ENCODE measurements around the gene CIBAR2.
A peak's percentile ranks its signal among the peaks of the same experiment; 100 is the strongest.

The CIBAR2 gene

DNA sequence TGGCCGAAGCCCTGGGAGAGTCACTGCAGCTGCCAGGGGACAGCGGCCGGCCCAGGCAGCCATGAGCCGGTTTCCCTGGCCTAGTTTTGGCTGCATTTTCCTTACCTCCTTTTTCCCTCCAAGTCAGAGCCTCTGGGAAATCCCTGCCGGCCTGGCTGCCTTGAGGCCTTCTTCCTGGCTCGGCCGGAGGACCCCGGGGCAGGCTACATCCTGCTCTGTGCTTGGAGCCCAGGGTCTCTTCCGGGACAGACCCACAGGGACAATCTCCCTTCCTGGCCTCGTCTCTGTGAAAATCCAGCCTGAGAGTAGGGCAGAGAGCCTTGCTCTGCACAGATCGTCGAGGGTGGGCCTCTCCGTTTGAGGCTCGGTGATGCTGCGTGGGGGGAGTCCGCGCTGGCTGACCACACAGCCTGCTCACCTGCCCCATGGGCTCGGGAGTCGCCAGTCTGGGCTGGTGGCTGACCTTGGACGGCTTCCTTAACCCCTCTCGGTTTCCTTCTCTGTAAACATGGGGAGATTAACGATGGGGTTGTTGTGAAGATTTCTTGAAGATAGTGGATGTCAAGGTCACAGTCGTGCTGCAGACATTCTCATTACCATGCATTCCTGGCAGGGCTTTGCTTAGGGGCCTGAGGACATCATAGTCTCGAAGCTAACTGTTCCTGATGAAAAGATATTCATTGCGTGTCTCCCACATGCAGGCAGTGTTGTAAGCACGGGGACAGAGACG is 34.8 kb upstream of the CIBAR2 start:
- Histone ChIP-seq H3K36me3 (no peaks in the 10 kb centered on the region), H3K27ac (peak overlapping the region; percentile 12 to 17), H3K4me1 (peaks cover 4 to 65% (median 37%) of the 10 kb centered on the region in 4 donors), H3K4me3 (no peak overlapping the region), H3K9me3 (no peaks in the 10 kb centered on the region), H3K27me3 (no peaks in the 10 kb centered on the region)
- no peak for TF ChIP-seq CTCF (IDR thresholded peaks at IDR 0.05)
- intact Hi-C loops (cut with DNase I; ENCODE audit: low total_unique reads), result no loop called here
- DNase-seq, result no peak

GRCh38 chr16:85146532-85146797 is 34.2 kb upstream of the CIBAR2 start:
- Histone ChIP-seq H3K9me3 (no peaks in the 10 kb centered on the region), H3K36me3 (no peaks in the 10 kb centered on the region), H3K27me3 (no peaks in the 10 kb centered on the region), H3K4me1 (peaks cover 4 to 59% (median 33%) of the 10 kb centered on the region in 4 donors), H3K27ac (peak overlapping the region in 1 of 2 donors; percentile 12), H3K4me3 (no peak overlapping the region)
- DNase-seq, result no peak
- intact Hi-C loops (cut with DNase I; ENCODE audit: low total_unique reads), result no loop called here
- TF ChIP-seq CTCF (IDR thresholded peaks at IDR 0.05), result no peak

DNA sequence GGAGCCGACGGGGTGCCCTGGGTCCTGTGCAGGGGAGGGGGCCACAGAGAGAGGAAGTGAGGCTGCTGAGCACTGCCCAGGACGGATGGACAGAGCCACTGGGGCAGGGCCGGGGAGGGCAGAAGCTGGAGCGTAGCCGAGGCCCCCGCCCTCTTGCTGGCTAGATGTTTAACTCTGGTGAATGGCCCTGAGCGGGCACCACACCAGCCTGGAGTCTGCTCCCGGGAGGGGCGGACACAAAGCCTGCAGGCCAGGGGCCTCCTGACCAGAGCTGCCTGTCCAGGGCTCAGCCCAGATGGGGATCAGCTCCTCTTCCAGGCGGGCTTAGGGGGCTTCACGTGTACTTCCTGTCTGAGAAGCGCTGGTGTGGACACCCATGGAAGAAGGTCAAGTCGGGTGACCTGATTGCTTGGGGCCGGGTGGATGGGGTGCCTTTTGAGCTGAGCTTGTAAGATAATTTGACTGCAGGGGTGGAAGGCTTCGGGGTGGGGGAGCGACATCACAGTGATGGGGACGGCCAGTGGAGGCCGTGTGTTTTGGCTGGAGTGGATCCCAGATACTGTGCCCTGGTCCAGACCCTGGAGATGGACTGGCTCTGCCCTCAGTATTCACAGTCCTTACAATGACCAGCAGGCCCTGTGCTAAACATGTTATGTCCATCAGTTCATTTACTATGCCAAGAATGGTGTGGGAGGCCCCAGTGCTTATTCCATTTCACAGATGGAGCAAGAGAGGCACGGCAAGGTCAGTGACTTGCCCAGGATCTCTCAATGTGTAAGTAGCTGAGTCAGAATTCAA is 33.7 kb upstream of the CIBAR2 start:
- intact Hi-C loops (cut with DNase I; ENCODE audit: low total_unique reads), result no loop called here
- Histone ChIP-seq H3K4me3 (no peak overlapping the region), H3K36me3 (no peaks in the 10 kb centered on the region), H3K27me3 (no peaks in the 10 kb centered on the region), H3K9me3 (no peaks in the 10 kb centered on the region), H3K4me1 (peaks cover 0 to 53% (median 28%) of the 10 kb centered on the region in 4 donors), H3K27ac (no peak overlapping the region)
- DNase-seq, result no peak
- no peak for TF ChIP-seq CTCF (IDR thresholded peaks at IDR 0.05)

- H3K4me1 ChIP-seq, result peaks cover 0 to 46% (median 22%) of the 10 kb centered on the region in 4 donors
- H3K27me3 ChIP-seq, result no peaks in the 10 kb centered on the region
- no peak for DNase-seq
- no peak overlapping the region for H3K4me3 ChIP-seq
- H3K27ac ChIP-seq, result no peak overlapping the region
- TF ChIP-seq CTCF (IDR thresholded peaks at IDR 0.05), result no peak
- H3K36me3 ChIP-seq, result no peaks in the 10 kb centered on the region
- intact Hi-C loops (cut with DNase I; ENCODE audit: low total_unique reads), result no loop called here
- H3K9me3 ChIP-seq, result no peaks in the 10 kb centered on the region
Observed at GRCh38 chr16:85145188-85145587, 32.9 kb upstream of the CIBAR2 start.

GRCh38 chr16:85144026-85144915 is 32.0 kb upstream of the CIBAR2 start:
- Histone ChIP-seq H3K4me3 (no peak overlapping the region), H3K9me3 (no peaks in the 10 kb centered on the region), H3K36me3 (no peaks in the 10 kb centered on the region), H3K4me1 (peaks cover 0 to 37% (median 12%) of the 10 kb centered on the region in 4 donors), H3K27me3 (no peaks in the 10 kb centered on the region), H3K27ac (no peak overlapping the region)
- no peak for DNase-seq
- TF ChIP-seq CTCF (IDR thresholded peaks at IDR 0.05), result no peak
- intact Hi-C loops (cut with DNase I; ENCODE audit: low total_unique reads), result no loop called here

All from tibial artery (tissue), 4 donors.